ENCODE results near the gene ABTB2. TPM values are rescaled to one million over a fixed set of nuclear protein-coding genes. Genes with fewer than 3 reads are reported as not detected.

The ABTB2 gene
- total RNA-seq, 2 donors from 2014 or later = 5.8 to 11.1 TPM

DNA sequence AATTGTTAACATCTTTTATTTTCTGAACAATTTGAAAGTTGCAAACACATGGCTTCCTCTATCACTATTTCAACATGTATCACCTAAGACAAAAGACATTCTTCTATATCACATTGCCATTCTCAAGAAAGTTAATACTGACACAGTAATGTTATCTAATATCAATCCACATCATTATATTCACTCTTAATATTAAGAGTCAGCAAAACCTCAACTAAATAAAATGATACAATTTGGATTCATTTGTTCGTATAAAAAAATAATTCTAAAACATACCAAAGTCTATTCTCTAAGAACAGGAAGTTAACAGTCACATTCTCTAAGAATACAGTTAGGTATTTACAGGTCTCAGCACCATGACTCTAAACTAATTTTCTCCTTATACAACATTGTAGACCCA, 52.0 kb downstream of the ABTB2 start:
- DNase-seq = no peak
- no peaks in the 10 kb centered on the region for H3K27me3 ChIP-seq
- TF ChIP-seq, protein P1, sequence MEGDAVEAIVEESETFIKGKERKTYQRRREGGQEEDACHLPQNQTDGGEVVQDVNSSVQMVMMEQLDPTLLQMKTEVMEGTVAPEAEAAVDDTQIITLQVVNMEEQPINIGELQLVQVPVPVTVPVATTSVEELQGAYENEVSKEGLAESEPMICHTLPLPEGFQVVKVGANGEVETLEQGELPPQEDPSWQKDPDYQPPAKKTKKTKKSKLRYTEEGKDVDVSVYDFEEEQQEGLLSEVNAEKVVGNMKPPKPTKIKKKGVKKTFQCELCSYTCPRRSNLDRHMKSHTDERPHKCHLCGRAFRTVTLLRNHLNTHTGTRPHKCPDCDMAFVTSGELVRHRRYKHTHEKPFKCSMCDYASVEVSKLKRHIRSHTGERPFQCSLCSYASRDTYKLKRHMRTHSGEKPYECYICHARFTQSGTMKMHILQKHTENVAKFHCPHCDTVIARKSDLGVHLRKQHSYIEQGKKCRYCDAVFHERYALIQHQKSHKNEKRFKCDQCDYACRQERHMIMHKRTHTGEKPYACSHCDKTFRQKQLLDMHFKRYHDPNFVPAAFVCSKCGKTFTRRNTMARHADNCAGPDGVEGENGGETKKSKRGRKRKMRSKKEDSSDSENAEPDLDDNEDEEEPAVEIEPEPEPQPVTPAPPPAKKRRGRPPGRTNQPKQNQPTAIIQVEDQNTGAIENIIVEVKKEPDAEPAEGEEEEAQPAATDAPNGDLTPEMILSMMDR (IDR thresholded peaks at IDR 0.05) = no peak
- no peak overlapping the region for H3K27ac ChIP-seq
- H3K4me1 ChIP-seq = no peaks in the 10 kb centered on the region
- H3K9me3 ChIP-seq = no peaks in the 10 kb centered on the region
- no peak overlapping the region for H3K4me3 ChIP-seq
- intact Hi-C loops (cut with DNase I) = no loop called here
- H3K9ac ChIP-seq (ENCODE audit: low read depth in 2 of 2, low read length in 2 of 2) = no peak overlapping the region
- H3K36me3 ChIP-seq = no peaks in the 10 kb centered on the region

DNA sequence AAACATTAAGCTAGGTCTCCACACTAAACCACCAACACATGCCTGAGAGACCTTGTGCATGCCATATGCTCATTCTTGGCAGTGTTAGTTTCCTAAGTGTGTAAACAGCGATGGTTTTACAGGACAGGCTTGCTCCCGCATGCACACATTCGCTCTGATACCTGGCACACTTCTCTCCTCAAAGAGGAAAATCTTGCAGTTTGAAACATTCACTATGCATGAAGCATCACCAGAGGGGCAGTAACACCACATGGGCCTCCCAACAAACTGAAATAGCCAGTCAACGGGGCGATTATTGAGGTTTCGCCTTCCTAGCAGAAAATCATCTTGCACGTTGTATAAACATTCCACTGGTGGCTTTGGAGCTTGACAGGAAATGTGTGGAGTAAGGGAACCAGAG, 52.6 kb downstream of the ABTB2 start:
- no peak overlapping the region for H3K4me3 ChIP-seq
- no peaks in the 10 kb centered on the region for H3K27me3 ChIP-seq
- no peak overlapping the region for H3K27ac ChIP-seq
- no peaks in the 10 kb centered on the region for H3K4me1 ChIP-seq
- H3K9ac ChIP-seq (ENCODE audit: low read depth in 2 of 2, low read length in 2 of 2) = no peak overlapping the region
- intact Hi-C loops (cut with DNase I) = no loop called here
- no peaks in the 10 kb centered on the region for H3K36me3 ChIP-seq
- no peaks in the 10 kb centered on the region for H3K9me3 ChIP-seq
- DNase-seq = no peak
- TF ChIP-seq, protein P1 (IDR thresholded peaks at IDR 0.05) = no peak

GRCh38 chr11:34303028-34303570, 54.7 kb downstream of the ABTB2 start:
- no peak for DNase-seq
- TF ChIP-seq, protein P1 (IDR thresholded peaks at IDR 0.05) = no peak
- H3K27me3 ChIP-seq = no peaks in the 10 kb centered on the region
- H3K9ac ChIP-seq (ENCODE audit: low read depth in 2 of 2, low read length in 2 of 2) = no peak overlapping the region
- no peak overlapping the region for H3K27ac ChIP-seq
- intact Hi-C loops (cut with DNase I) = no loop called here
- no peaks in the 10 kb centered on the region for H3K36me3 ChIP-seq
- H3K9me3 ChIP-seq = no peaks in the 10 kb centered on the region
- no peaks in the 10 kb centered on the region for H3K4me1 ChIP-seq
- H3K4me3 ChIP-seq = no peak overlapping the region

DNA sequence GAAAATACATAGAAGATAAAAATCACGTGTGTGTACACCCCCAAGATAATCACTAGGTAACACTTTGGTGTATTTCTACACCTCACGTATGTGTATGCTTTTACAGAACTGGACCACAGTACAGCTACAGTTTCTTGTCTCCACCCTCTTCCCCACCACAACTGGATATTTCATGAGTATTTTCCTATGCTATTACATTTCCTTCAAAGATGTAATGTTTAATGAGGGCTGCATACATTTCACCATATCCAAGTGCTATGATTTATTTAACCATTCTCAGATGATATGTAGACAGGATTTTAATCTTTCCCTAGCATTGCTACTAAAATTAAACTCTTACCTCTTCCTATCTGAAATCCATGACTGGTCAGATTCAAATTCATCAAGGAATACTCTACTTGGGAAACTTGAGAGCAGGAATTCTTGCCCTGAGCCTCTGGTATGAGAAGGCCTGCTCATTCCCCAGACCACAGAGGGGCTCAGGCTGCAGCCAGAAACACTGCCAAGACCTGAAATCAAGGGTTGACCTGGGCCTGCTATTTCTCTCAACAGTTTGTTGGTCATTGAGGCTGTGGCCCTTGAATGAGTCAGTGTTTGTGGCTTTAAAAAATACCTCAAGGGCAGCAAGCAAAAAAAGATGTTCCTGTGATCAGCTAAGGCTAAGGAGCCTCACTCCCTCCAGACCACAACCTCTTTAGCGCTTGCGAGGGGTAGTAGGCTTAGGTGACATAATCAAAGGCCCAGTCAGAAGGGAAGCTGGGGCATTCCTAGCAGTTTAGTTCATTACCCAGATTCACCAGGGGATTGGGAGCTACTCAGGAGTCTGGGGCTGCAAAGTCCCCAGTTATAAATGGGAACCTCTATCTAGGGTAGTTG, 55.5 kb downstream of the ABTB2 start:
- Histone ChIP-seq H3K27ac (no peak overlapping the region), H3K4me1 (no peaks in the 10 kb centered on the region), H3K36me3 (no peaks in the 10 kb centered on the region), H3K27me3 (no peaks in the 10 kb centered on the region), H3K9ac (ENCODE audit: low read depth in 2 of 2, low read length in 2 of 2) (no peak overlapping the region), H3K4me3 (no peak overlapping the region), H3K9me3 (no peaks in the 10 kb centered on the region)
- TF ChIP-seq, protein P1 (IDR thresholded peaks at IDR 0.05) = no peak
- intact Hi-C loops (cut with DNase I) = no loop called here
- DNase-seq = no peak

DNA sequence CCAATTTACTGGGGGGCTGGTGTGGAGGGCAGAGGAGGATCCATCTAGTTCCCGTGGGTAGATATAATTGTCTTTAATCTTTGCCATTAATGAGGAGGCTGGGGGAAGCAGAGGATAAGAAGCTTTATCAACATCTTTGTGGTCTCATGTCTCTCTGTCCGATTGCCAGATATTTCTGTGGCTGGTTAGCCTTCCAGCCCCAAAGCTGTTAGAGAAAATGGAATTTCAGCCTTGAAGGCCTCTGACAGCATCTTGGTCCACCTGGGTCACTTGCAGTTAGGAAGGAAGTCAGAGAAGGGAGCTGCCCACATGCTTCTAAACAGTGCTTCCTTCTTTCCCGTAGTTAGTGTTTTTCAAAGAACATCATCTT, 56.9 kb downstream of the ABTB2 start:
- Histone ChIP-seq H3K27ac (no peak overlapping the region), H3K36me3 (no peaks in the 10 kb centered on the region), H3K4me1 (no peaks in the 10 kb centered on the region), H3K4me3 (no peak overlapping the region), H3K9me3 (no peaks in the 10 kb centered on the region), H3K9ac (ENCODE audit: low read depth in 2 of 2, low read length in 2 of 2) (no peak overlapping the region), H3K27me3 (no peaks in the 10 kb centered on the region)
- DNase-seq = no peak
- TF ChIP-seq, protein P1 (IDR thresholded peaks at IDR 0.05) = no peak
- intact Hi-C loops (cut with DNase I) = no loop called here
